22Rv1 (cell line): Measurements from ENCODE around the gene KCNH8.

ENCODE experiments used
- H3K27ac ChIP-seq: fragments of 450-650 bp; 2 replicates; pipeline ENCODE4 v1.5.1; 2017
- ZFX ChIP-seq: fragments of 450-650 bp; IDR thresholded peaks from 2 replicates; pipeline ENCODE4 v1.6.1; 2017; ENCODE audit warnings: antibody characterized with exemption, borderline replicate concordance
- TF ChIP-seq, protein P1 (sequence below): fragments of 450-650 bp; IDR thresholded peaks from 2 replicates; pipeline ENCODE4 v1.5.1; 2017; ENCODE audit warnings: mild to moderate bottlenecking

KCNH8 gene

GRCh38 chr3:19331931-19332330 is 183.6 kb downstream of the KCNH8 start:
- TF ChIP-seq, protein P1, sequence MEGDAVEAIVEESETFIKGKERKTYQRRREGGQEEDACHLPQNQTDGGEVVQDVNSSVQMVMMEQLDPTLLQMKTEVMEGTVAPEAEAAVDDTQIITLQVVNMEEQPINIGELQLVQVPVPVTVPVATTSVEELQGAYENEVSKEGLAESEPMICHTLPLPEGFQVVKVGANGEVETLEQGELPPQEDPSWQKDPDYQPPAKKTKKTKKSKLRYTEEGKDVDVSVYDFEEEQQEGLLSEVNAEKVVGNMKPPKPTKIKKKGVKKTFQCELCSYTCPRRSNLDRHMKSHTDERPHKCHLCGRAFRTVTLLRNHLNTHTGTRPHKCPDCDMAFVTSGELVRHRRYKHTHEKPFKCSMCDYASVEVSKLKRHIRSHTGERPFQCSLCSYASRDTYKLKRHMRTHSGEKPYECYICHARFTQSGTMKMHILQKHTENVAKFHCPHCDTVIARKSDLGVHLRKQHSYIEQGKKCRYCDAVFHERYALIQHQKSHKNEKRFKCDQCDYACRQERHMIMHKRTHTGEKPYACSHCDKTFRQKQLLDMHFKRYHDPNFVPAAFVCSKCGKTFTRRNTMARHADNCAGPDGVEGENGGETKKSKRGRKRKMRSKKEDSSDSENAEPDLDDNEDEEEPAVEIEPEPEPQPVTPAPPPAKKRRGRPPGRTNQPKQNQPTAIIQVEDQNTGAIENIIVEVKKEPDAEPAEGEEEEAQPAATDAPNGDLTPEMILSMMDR: no peak
- TF ChIP-seq ZFX: no peak
- H3K27ac ChIP-seq: no peak overlapping the region

- TF ChIP-seq, protein P1: no peak
- no peak for TF ChIP-seq ZFX
- no peak overlapping the region for H3K27ac ChIP-seq
Measured at GRCh38 chr3:19334120-19334519, 185.8 kb downstream of the KCNH8 start.

GRCh38 chr3:19338769-19339168 is 190.5 kb downstream of the KCNH8 start:
- no peak overlapping the region for H3K27ac ChIP-seq
- TF ChIP-seq, protein P1: no peak
- no peak for TF ChIP-seq ZFX

DNA sequence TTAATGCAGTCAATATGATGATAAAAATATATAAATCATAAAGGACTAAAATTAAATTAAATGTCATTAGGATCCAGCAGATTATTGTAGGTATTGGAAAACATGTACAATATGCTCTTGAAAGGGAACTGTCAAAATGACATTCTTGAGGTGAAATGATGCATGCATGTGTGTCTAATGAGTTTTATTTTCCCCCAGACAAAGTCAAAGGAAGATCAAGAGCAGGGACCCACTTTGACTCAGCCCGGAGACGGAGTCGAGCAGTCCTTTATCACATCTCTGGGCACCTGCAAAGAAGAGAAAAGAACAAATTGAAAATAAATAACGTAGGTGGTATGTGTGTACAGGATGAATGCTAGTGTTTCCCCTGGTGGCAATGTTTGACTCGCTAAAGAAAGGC is 194.1 kb downstream of the KCNH8 start:
- H3K27ac ChIP-seq: no peak overlapping the region
- TF ChIP-seq ZFX: no peak
- TF ChIP-seq, protein P1: no peak

GRCh38 chr3:19346759-19347158 is 198.4 kb downstream of the KCNH8 start:
- TF ChIP-seq, protein P1: no peak
- TF ChIP-seq ZFX: no peak
- H3K27ac ChIP-seq: no peak overlapping the region

DNA sequence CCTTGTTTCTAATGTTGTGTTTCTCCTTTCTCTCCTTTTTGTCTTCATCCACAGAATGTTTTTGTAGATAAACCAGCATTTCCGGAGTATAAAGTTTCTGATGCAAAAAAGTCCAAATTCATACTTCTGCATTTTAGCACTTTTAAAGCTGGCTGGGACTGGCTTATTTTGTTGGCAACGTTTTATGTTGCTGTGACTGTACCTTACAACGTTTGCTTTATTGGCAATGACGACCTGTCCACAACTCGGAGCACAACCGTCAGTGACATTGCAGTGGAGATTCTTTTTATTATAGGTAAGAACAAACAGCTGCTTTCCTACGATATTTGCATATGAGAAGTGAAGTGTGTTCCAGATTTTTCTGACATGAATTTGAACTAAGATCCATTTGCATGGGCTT is 199.4 kb downstream of the KCNH8 start:
- no peak overlapping the region for H3K27ac ChIP-seq
- TF ChIP-seq, protein P1: no peak
- no peak for TF ChIP-seq ZFX

DNA sequence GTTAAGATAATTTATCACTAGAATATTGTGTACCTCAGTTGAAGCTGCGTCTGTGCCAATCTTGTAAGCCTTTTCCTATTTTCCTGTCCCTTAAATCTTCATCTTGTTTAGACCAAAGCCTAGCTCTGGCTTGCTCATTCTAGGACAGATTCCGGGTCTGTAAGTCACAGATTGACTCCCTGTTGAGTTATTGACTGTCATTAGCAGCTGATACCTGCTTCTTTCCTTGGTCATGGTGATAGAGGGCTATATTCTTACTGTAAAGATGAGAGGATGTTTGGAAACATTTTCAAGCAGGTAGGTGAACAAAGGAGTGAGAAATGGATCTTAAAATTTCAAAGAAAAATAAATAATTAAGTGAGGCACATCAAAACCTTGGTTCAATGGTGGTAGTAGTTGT is 200.2 kb downstream of the KCNH8 start:
- no peak overlapping the region for H3K27ac ChIP-seq
- no peak for TF ChIP-seq ZFX
- TF ChIP-seq, protein P1: no peak
